Measurements from ENCODE around the gene PODN. TPM values are rescaled to one million over a fixed set of nuclear protein-coding genes. Genes with fewer than 3 reads are reported as not detected.

Gene PODN
- polyA plus RNA-seq, 10 donors: 6.6 to 11.4 (median 9.0) TPM

DNA sequence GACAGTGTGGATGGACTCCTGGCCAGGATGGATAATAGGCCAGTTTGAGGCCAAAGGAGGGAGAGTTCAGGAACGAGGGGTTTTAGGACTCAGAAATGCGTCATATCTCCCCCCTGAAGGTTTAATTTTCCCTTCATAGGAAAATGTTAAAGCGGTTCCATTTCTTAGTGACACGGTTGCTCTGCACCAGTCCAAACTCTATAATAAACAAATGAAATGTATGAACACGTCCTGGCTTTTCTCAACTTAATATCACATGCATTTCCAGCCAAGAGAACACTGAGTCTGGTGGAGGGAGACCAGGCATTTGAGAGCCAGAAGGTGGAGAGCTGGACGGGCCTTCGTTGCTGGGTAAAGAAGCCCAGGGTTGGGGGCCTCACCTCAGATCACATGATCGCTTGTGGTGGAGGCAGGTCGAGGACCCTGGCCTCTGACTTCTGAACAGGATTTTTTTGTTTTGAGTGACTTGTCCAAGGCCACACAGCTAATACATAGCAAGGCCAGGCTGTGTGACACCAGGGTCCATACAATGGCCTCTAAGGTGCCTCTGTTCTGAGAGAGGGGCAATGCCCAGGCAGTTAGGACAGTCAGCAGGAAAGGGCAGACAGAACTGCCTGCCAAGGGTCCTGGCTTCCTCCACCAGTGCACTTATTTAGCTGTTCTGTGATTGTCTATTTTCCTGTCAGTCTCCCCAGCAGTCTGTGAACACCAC, 69.0 kb downstream of the PODN start:
- DNase-seq: no peak

DNA sequence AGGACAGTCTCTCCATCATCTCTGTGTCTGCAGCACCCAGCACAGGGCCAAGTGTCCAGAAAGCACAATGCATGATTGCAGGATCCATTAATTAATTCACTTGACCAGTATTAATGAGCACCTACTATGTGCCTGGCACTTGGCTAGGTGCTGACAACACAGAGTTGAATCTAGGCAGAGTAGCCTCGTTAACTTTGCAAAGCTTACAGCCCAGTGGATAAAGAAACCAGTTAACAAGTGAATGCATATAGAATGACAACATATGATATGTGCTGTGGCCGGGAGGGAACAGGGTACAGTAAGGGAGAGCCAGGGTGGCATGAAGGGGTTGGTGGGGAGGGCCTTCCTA, 69.6 kb downstream of the PODN start:
- DNase-seq: no peak

DNA sequence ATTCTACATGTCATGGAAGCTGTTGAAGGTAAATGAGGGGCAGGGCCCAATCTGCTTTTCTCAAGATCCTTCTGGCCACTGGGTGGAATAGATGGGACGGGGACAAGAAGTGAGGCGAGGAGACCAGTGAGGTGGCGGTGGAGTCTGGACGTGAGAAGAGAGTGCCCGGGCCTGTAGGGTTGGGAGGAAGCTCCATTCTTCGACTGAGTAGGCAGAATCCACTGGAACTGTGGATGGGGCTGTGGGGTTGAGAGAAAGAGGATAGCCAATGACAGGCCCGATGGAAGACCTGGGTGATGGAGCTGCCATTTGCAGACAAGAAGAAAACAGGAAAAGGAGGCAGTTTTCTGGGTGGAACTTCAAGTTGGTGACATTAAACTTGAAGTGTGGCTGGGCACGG, 70.2 kb downstream of the PODN start:
- DNase-seq: no peak

DNA sequence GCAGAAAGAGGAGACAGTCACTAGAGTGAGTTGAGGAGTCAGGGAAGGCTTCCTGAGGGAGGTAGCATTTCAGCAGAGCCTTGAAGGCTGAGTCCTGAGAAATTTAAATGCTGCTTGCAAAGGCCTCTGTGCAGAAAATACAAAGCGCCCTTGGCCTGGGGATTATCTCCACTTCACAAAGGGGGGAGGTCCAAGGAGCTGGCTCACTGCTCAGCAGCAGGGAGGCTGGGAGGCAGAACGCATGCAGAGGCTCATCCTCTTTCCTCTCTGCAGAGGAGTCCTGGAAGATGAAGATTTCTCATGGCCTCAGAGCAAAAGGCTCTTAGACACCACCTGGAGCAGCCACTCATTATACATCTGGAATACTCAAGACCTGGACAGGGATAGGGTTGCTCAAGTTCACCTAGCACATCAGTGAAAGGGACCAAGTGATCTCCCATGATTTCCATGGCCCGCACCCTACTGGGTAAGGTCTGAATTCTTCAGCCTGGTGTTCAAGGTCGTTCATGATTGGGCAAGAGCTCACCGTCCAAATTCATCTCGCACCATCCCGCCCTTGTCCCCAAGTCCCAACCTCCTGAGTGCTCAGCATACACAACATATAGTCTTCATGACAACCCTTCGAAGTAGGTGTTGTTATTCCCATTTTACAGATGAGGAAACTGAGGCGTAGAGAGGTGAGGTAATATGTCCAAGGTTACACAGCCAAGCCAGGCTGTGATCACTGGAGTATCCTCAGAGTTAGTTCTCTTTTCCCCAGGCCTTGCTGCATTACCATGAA, 71.4 kb downstream of the PODN start:
- no peak for DNase-seq

DNA sequence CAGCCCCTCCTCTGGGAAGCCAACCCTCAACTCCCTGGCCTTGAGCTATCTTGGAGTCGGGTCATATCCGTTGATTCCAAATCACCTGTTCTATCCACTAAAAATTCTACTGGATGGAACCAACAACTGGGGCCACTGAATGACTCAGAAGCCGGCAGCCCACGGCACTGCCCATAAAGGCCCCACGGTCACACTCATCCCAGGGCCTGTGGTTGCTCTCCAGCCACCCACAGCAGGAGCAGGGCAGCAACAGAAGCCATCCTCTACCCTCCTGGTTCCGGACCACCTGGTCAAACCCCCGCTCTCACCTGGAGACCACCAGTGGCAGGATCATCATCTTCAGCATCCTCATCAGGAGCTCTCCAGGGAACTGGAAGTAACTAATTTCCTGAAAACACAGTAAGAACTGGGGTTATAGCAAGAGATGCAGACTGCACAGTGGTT, 72.1 kb downstream of the PODN start:
- DNase-seq: no peak

Other genes with a start within 250 kb of the PODN start
- gene ZYG11A, start 219.5 kb upstream of the PODN start, polyA plus RNA-seq (ENCODE audit: insufficient read length in 10 of 10): under 1 TPM in 7 of 10 donors, not detected in 3; 0.04 to 0.18 (median 0.07) TPM
- gene ECHDC2, start 140.5 kb upstream of the PODN start, polyA plus RNA-seq (ENCODE audit: insufficient read length in 10 of 10): 100 to 1,000 TPM in 2 of 10 donors, 10 to 100 TPM in 8; 35.1 to 126 (median 63.3) TPM
- 10 to 100 TPM; 70.1 to 96.3 (median 85.2) TPM for gene SCP2, start 134.9 kb upstream of the PODN start, polyA plus RNA-seq (ENCODE audit: insufficient read length in 10 of 10)
- under 1 TPM; 0.23 to 0.86 (median 0.41) TPM for gene SLC1A7, start 80.4 kb downstream of the PODN start, polyA plus RNA-seq (ENCODE audit: insufficient read length in 10 of 10)
- 10 to 100 TPM; 10.6 to 12.9 (median 11.7) TPM for gene CPT2, start 134.6 kb downstream of the PODN start, polyA plus RNA-seq (ENCODE audit: insufficient read length in 10 of 10)
- gene CZIB, start 158.4 kb downstream of the PODN start, polyA plus RNA-seq (ENCODE audit: insufficient read length in 10 of 10): 10 to 100 TPM; 51.7 to 86.1 (median 61.8) TPM
- gene MAGOH, start 176.3 kb downstream of the PODN start, polyA plus RNA-seq (ENCODE audit: insufficient read length in 10 of 10): 10 to 100 TPM; 40.0 to 64.8 (median 45.0) TPM